BLaER1 (cell line): ENCODE measurements around the gene ELMO1.

ENCODE experiments used
- H3K27ac ChIP-seq: shearing (Covaris generic); formaldehyde crosslinking; 2 replicates; pipeline ENCODE4 v1.8.1; 2022
- H3K27me3 ChIP-seq: shearing (Covaris generic); formaldehyde crosslinking; 2 replicates; pipeline ENCODE4 v1.8.1; 2022
- H3K36me3 ChIP-seq: shearing (Covaris generic); formaldehyde crosslinking; 2 replicates; pipeline ENCODE4 v1.8.1; 2022
- H3K4me1 ChIP-seq: shearing (Covaris generic); formaldehyde crosslinking; 2 replicates; pipeline ENCODE4 v1.8.1; 2022
- H3K4me2 ChIP-seq: shearing (Covaris generic); formaldehyde crosslinking; 2 replicates; pipeline ENCODE4 v1.8.1; 2022
- H3K4me3 ChIP-seq: shearing (Covaris generic); formaldehyde crosslinking; 2 replicates; pipeline ENCODE4 v1.8.1; 2022
- H3K9ac ChIP-seq: shearing (Covaris generic); formaldehyde crosslinking; 2 replicates; pipeline ENCODE4 v1.8.1; 2022
- H3K9me3 ChIP-seq: shearing (Covaris generic); formaldehyde crosslinking; 2 replicates; pipeline ENCODE4 v1.8.1; 2022
- H4K20me1 ChIP-seq: shearing (Covaris generic); formaldehyde crosslinking; 2 replicates; pipeline ENCODE4 v1.8.1; 2022
- Cebpa-rat ChIP-seq: shearing (Covaris generic); IDR thresholded peaks from 2 replicates; pipeline ENCODE4 v1.8.1; 2022

The ELMO1 gene

GRCh38 chr7:36825501-36825900, 623.2 kb downstream of the ELMO1 start:
- Histone ChIP-seq H3K9me3 (no peaks in the 10 kb centered on the region), H3K27ac (no peak overlapping the region), H3K36me3 (no peaks in the 10 kb centered on the region), H3K27me3 (no peaks in the 10 kb centered on the region), H3K4me3 (no peak overlapping the region), H4K20me1 (no peaks in the 10 kb centered on the region), H3K9ac (no peak overlapping the region), H3K4me2 (no peak overlapping the region), H3K4me1 (no peaks in the 10 kb centered on the region)
- TF ChIP-seq Cebpa-rat, result no peak

- Histone ChIP-seq H3K9ac (no peak overlapping the region), H3K36me3 (no peaks in the 10 kb centered on the region), H3K9me3 (no peaks in the 10 kb centered on the region), H3K27ac (no peak overlapping the region), H3K4me2 (no peak overlapping the region), H3K4me1 (no peaks in the 10 kb centered on the region), H3K4me3 (no peak overlapping the region), H3K27me3 (no peaks in the 10 kb centered on the region), H4K20me1 (no peaks in the 10 kb centered on the region)
- TF ChIP-seq Cebpa-rat, result no peak
Observed at GRCh38 chr7:36823353-36823752, 625.3 kb downstream of the ELMO1 start.

- Histone ChIP-seq H3K9me3 (no peaks in the 10 kb centered on the region), H3K27me3 (no peaks in the 10 kb centered on the region), H3K9ac (no peak overlapping the region), H3K4me3 (no peak overlapping the region), H3K4me1 (no peaks in the 10 kb centered on the region), H4K20me1 (no peaks in the 10 kb centered on the region), H3K36me3 (no peaks in the 10 kb centered on the region), H3K27ac (no peak overlapping the region), H3K4me2 (no peak overlapping the region)
- no peak for TF ChIP-seq Cebpa-rat
Observed at GRCh38 chr7:36821617-36822016, 627.0 kb downstream of the ELMO1 start.

GRCh38 chr7:36820527-36821170, 628.0 kb downstream of the ELMO1 start:
- Histone ChIP-seq H3K4me1 (no peaks in the 10 kb centered on the region), H3K4me3 (no peak overlapping the region), H3K27me3 (no peaks in the 10 kb centered on the region), H4K20me1 (no peaks in the 10 kb centered on the region), H3K36me3 (no peaks in the 10 kb centered on the region), H3K27ac (no peak overlapping the region), H3K4me2 (no peak overlapping the region), H3K9me3 (no peaks in the 10 kb centered on the region), H3K9ac (no peak overlapping the region)
- TF ChIP-seq Cebpa-rat, result no peak

GRCh38 chr7:36819639-36820038, 629.0 kb downstream of the ELMO1 start:
- no peaks in the 10 kb centered on the region for H3K27me3 ChIP-seq
- H3K4me3 ChIP-seq, result no peak overlapping the region

GRCh38 chr7:36814311-36814710, 634.4 kb downstream of the ELMO1 start:
- H3K27ac ChIP-seq, result no peak overlapping the region
- no peak overlapping the region for H3K4me3 ChIP-seq
- H3K9me3 ChIP-seq, result no peaks in the 10 kb centered on the region
- H4K20me1 ChIP-seq, result no peaks in the 10 kb centered on the region
- no peak overlapping the region for H3K9ac ChIP-seq
- no peak overlapping the region for H3K4me2 ChIP-seq
- H3K27me3 ChIP-seq, result no peaks in the 10 kb centered on the region
- no peak for TF ChIP-seq Cebpa-rat
- H3K4me1 ChIP-seq, result peaks cover under 1% of the 10 kb centered on the region; the same call in 1 of the 2 replicates
- no peaks in the 10 kb centered on the region for H3K36me3 ChIP-seq

More at GRCh38 chr7:36819639-36820038, 629.0 kb downstream of the ELMO1 start:
- Histone ChIP-seq H3K9ac (no peak overlapping the region), H3K4me2 (no peak overlapping the region), H3K27ac (no peak overlapping the region), H3K36me3 (no peaks in the 10 kb centered on the region), H4K20me1 (no peaks in the 10 kb centered on the region), H3K9me3 (no peaks in the 10 kb centered on the region), H3K4me1 (no peaks in the 10 kb centered on the region)
- no peak for TF ChIP-seq Cebpa-rat

- H3K4me2 ChIP-seq, result no peak overlapping the region
- no peak overlapping the region for H3K4me3 ChIP-seq
- no peaks in the 10 kb centered on the region for H3K9me3 ChIP-seq
- H4K20me1 ChIP-seq, result no peaks in the 10 kb centered on the region
- H3K9ac ChIP-seq, result no peak overlapping the region
- no peaks in the 10 kb centered on the region for H3K36me3 ChIP-seq
- peaks cover 13% of the 10 kb centered on the region; the same call in 1 of the 2 replicates for H3K4me1 ChIP-seq
- TF ChIP-seq Cebpa-rat, result no peak
- no peaks in the 10 kb centered on the region for H3K27me3 ChIP-seq
- H3K27ac ChIP-seq, result no peak overlapping the region
Observed at GRCh38 chr7:36811807-36812206, 636.9 kb downstream of the ELMO1 start.

- Histone ChIP-seq H3K27me3 (no peaks in the 10 kb centered on the region), H3K4me2 (no peak overlapping the region), H3K4me3 (no peak overlapping the region), H3K9me3 (no peaks in the 10 kb centered on the region), H3K36me3 (no peaks in the 10 kb centered on the region), H3K27ac (no peak overlapping the region), H3K4me1 (peaks cover 14% of the 10 kb centered on the region; the same call in 1 of the 2 replicates), H4K20me1 (no peaks in the 10 kb centered on the region), H3K9ac (no peak overlapping the region)
- no peak for TF ChIP-seq Cebpa-rat
Observed at GRCh38 chr7:36810489-36810888, 638.2 kb downstream of the ELMO1 start.

- Histone ChIP-seq H3K9ac (no peak overlapping the region), H4K20me1 (no peaks in the 10 kb centered on the region), H3K4me2 (no peak overlapping the region), H3K27ac (no peak overlapping the region), H3K27me3 (no peaks in the 10 kb centered on the region), H3K9me3 (no peaks in the 10 kb centered on the region), H3K4me3 (no peak overlapping the region), H3K36me3 (no peaks in the 10 kb centered on the region), H3K4me1 (peaks cover 14% of the 10 kb centered on the region; the same call in 1 of the 2 replicates)
- no peak for TF ChIP-seq Cebpa-rat
Observed at GRCh38 chr7:36810032-36810431, 638.6 kb downstream of the ELMO1 start.

- Histone ChIP-seq H3K4me2 (no peak overlapping the region), H4K20me1 (no peaks in the 10 kb centered on the region), H3K27ac (no peak overlapping the region), H3K9me3 (no peaks in the 10 kb centered on the region), H3K4me1 (peaks cover 14% of the 10 kb centered on the region; the same call in 1 of the 2 replicates), H3K4me3 (no peak overlapping the region), H3K27me3 (no peaks in the 10 kb centered on the region), H3K9ac (no peak overlapping the region), H3K36me3 (no peaks in the 10 kb centered on the region)
- no peak for TF ChIP-seq Cebpa-rat
Observed at GRCh38 chr7:36809510-36809909, 639.2 kb downstream of the ELMO1 start.

- Histone ChIP-seq H3K4me3 (no peak overlapping the region), H3K9ac (no peak overlapping the region), H3K36me3 (no peaks in the 10 kb centered on the region), H3K27ac (no peak overlapping the region), H3K27me3 (no peaks in the 10 kb centered on the region), H3K9me3 (no peaks in the 10 kb centered on the region), H4K20me1 (no peaks in the 10 kb centered on the region), H3K4me2 (no peak overlapping the region), H3K4me1 (peaks cover 14% of the 10 kb centered on the region; the same call in 1 of the 2 replicates)
- no peak for TF ChIP-seq Cebpa-rat
Observed at GRCh38 chr7:36809086-36809485, 639.6 kb downstream of the ELMO1 start.
